WERI-Rb-1 (cell line): ENCODE results near the gene IFRD1.
"Not testable (repeated sequence)": the region's sequence is repeated elsewhere in the genome, so short reads cannot be mapped to it uniquely, and the experiment has no call there.

Source experiments
- DNase-seq: peaks from one replicate; pipeline ENCODE4 v3.0.0-alpha.2; 2020
- H3K27ac ChIP-seq: fragments of 250-450 bp; sonication (Bioruptor Pico); 2 replicates; pipeline ENCODE4 v1.5.1; 2020; ENCODE audit warnings: mild to moderate bottlenecking, moderate library complexity
- H3K27me3 ChIP-seq: fragments of 250-450 bp; sonication (Bioruptor Pico); 2 replicates; pipeline ENCODE4 v1.5.1; 2021; ENCODE audit warnings: mild to moderate bottlenecking, low read depth, moderate library complexity; ENCODE audit not compliant: insufficient read depth, severe bottlenecking
- H3K36me3 ChIP-seq: fragments of 250-450 bp; sonication (Bioruptor Pico); 2 replicates; pipeline ENCODE4 v1.5.1; 2020; ENCODE audit warnings: mild to moderate bottlenecking, moderate library complexity
- H3K4me3 ChIP-seq: 2 replicates; pipeline ENCODE4 v1.5.1; 2011; ENCODE audit warnings: low read depth, mild to moderate bottlenecking, control low read depth, low read length
- H3K9me3 ChIP-seq: fragments of 250-450 bp; sonication (Bioruptor Pico); 2 replicates; pipeline ENCODE4 v1.5.1; 2021; ENCODE audit warnings: mild to moderate bottlenecking, moderate library complexity; ENCODE audit not compliant: severe bottlenecking
- CTCF ChIP-seq: IDR thresholded peaks from 2 replicates; pipeline ENCODE4 v1.5.1; 2011; ENCODE audit warnings: low read depth, mild to moderate bottlenecking, control low read depth, inconsistent platforms, low read length

Gene IFRD1

GRCh38 chr7:112450807-112451761 lies 824 bp downstream of the IFRD1 start:
- H3K27ac ChIP-seq: peak overlapping the region; percentile 96
- peak; percentile 95 for DNase-seq
- H3K36me3 ChIP-seq: peaks cover 19% of the 10 kb centered on the region
- H3K27me3 ChIP-seq: no peaks in the 10 kb centered on the region
- no peak for TF ChIP-seq CTCF
- no peaks in the 10 kb centered on the region for H3K9me3 ChIP-seq
- peak overlapping the region; percentile 99 for H3K4me3 ChIP-seq

GRCh38 chr7:112452102-112452888 lies 2.0 kb downstream of the IFRD1 start:
- no peaks in the 10 kb centered on the region for H3K27me3 ChIP-seq
- H3K9me3 ChIP-seq: no peaks in the 10 kb centered on the region
- H3K36me3 ChIP-seq: peaks cover 31% of the 10 kb centered on the region
- H3K4me3 ChIP-seq: peak overlapping the region; percentile 99
- peak; percentile 14; the same call in 1 of the 2 replicates for TF ChIP-seq CTCF
- peak overlapping the region; percentile 96 for H3K27ac ChIP-seq
- DNase-seq: no peak

DNA sequence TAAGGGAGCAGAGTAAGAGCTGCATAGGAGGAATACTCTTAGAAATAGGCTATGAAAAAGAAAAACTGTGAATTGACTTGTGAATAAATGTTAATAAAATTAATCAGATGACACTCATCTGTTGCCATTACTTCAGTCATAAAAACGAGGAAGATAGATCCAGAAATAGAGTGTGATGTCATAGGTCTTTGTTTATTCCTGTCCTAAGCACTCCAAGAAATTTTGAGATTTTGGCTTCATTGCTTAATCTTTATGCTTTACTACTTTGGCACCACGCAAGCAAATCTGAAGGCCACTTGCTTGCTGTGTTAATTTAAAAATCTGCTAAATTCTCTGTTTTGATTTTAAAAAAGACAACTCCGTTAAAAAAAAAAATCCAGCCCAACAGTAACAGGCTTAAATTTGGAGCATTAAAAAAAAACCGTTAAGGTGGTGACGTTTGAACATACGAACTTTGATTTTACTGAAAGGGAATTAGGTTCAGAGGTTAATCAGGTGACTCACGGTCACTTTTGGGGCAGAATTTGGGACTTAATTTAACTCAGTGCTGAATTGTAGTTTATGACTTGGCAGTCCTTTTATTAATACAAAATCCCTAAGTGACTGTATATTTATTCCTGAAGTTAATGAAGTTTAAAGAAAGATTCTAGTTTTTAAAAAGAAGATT lies 3.4 kb downstream of the IFRD1 start:
- no peaks in the 10 kb centered on the region for H3K9me3 ChIP-seq
- H3K36me3 ChIP-seq: peaks cover 40% of the 10 kb centered on the region
- no peak overlapping the region for H3K4me3 ChIP-seq
- H3K27me3 ChIP-seq: no peaks in the 10 kb centered on the region
- H3K27ac ChIP-seq: no peak overlapping the region
- DNase-seq: no peak
- no peak for TF ChIP-seq CTCF

GRCh38 chr7:112454191-112454590 lies 3.9 kb downstream of the IFRD1 start:
- H3K4me3 ChIP-seq, H3K27ac ChIP-seq, H3K9me3 ChIP-seq, DNase-seq, H3K27me3 ChIP-seq: not testable (repeated sequence)
- H3K36me3 ChIP-seq: peaks cover 43% of the 10 kb centered on the region

GRCh38 chr7:112459645-112460044 lies 9.4 kb downstream of the IFRD1 start:
- Histone ChIP-seq H3K27ac (no peak overlapping the region), H3K4me3 (no peak overlapping the region), H3K36me3 (peaks cover 78% of the 10 kb centered on the region), H3K27me3 (no peaks in the 10 kb centered on the region), H3K9me3 (no peaks in the 10 kb centered on the region)
- no peak for TF ChIP-seq CTCF
- DNase-seq: peak; percentile 16
